Measurements from ENCODE around the gene B4GALT4. TPM values are rescaled to one million over a fixed set of nuclear protein-coding genes. Genes with fewer than 3 reads are reported as not detected.
"Not testable (repeated sequence)": the region's sequence is repeated elsewhere in the genome, so short reads cannot be mapped to it uniquely, and the experiment has no call there.

B4GALT4 gene, protein sequence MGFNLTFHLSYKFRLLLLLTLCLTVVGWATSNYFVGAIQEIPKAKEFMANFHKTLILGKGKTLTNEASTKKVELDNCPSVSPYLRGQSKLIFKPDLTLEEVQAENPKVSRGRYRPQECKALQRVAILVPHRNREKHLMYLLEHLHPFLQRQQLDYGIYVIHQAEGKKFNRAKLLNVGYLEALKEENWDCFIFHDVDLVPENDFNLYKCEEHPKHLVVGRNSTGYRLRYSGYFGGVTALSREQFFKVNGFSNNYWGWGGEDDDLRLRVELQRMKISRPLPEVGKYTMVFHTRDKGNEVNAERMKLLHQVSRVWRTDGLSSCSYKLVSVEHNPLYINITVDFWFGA
- 8.6 TPM for total RNA-seq

DNA sequence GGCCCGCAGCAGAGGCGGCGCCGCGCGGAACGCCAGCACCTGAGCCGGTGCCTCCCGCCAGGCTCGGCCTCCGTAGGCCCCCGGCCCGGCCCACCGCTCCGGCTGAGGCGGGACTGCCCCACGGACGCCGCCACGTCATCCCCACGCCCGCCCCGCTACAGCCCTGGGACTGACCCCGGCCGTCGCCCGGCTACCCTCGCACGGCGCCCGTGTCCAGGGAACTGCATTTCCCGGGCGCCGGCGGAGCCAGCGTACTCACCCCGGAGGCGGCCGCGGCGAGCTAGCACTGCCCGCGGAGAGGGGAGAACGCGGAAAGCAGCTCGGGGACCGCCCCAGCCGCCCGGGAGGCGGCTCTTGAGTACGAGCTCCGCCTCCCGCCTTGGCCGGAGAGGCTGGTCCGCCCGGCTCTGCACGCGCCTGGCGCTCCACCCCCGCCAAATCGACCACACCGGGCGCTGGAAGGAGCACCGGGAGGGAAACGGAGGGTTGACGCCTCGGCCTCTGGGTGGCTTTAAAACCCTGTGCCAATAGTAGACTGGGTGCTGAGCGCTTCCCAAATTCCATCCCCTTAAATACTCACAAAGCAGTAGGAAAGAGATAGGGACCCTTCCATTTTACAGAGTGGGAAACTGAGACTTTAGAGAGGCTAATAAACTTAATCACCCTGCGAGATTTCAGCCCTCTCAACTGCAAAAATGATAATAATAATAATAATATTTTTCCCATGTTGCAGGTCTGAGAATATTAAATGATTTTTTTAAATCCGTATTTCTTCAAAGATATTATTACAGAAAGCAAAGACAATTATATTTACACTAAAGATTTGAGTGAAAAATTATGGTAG lies at the start of gene B4GALT4:
Gene B4GALT4 (minus strand): TSS at position 288 of the 844 bp plus-strand sequence. CDS start 10,779 bp downstream, outside the sequence.
- no peak for FAIRE-seq
- peak; percentile 81 for DNase-seq (ENCODE audit: low spot score in 2 of 2)

DNA sequence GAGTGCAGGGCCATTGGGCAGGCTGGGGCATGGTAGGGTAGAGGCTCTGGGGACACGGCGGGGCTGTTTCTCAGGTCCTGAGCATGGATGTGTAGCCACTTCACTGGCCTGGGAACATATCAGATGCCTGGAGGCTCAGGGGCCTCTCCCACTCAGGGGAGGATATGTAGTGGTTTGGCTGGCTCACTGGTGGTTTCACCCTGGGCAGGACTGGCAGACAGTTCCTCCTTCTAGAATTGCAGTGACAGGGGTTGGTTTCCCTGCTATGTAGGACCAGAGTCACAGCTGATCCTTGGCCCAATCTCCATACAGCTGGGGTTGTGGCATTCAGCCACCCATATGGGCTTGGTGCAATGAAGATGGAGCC lies 48.7 kb upstream of the B4GALT4 start:
- FAIRE-seq (no peak), DNase-seq (ENCODE audit: low spot score in 2 of 2) (no peak)

DNA sequence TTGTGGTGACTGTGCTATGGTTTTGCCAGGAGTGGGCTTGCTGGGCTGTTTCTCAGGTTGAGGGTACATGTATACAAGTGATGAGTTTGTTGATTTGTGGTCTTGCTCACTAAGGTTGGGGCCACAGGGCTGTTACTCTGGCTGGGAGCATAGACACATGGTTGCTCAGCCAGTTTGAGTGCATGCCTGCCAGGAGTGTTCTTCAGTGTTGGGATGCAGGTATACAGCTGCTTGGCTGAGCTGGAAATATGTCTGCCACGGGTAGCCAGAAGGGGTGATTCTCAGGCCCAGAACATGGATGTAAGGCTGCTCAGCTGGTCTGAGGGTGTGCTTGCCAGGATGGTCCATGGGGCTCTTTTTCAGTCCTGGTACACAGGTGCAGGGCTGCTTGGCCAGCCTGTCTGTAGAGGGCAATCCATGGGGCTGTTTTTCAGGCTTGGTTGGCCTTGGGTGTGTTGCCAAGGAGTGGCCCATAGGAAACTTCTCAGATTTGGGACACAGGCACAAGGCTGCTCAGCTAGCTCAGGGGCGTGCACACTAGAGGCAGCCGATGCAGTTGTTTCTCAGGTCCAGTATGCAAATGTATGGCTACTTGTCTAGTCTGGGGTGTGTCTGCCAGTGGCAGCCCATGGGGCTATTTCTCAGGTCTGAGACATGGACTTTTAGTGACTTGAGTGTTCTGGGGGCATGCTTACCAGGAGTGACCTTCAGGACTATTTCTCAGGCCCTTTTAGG lies 48.2 kb upstream of the B4GALT4 start:
- no peak for DNase-seq (ENCODE audit: low spot score in 2 of 2)
- FAIRE-seq, result no peak

DNA sequence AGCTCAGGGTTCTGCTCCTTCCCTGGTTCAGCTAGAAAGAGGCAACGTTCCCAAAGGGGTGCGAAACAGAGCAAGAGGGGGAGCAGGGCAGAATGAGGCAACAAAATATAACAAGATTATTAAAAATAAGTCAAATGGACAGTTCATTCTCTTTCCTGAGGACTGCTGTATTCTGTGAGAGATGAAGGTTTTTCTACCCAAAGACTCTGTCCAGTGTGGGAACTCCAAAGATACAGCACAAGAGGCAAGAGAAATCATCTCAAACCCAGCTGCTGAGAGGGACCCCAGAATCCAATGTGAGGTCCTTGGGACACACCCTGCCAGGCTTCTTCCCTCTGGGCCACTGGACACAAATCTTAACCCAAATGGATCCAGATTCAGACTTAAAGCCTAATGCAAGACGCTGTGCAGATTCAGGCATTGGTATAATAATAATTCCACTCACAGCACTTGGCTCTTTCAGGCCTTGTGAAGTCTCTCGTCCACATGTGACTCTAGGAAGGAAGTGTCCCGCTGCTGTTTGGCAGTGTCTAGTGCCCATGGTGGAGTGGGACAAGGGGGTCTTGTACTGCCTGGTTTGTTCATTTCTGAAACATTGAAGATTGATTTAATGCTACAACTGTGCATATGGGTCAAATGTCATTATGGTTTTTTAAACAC lies 39.0 kb upstream of the B4GALT4 start:
- DNase-seq (ENCODE audit: low spot score in 2 of 2), result no peak
- FAIRE-seq, result no peak

DNA sequence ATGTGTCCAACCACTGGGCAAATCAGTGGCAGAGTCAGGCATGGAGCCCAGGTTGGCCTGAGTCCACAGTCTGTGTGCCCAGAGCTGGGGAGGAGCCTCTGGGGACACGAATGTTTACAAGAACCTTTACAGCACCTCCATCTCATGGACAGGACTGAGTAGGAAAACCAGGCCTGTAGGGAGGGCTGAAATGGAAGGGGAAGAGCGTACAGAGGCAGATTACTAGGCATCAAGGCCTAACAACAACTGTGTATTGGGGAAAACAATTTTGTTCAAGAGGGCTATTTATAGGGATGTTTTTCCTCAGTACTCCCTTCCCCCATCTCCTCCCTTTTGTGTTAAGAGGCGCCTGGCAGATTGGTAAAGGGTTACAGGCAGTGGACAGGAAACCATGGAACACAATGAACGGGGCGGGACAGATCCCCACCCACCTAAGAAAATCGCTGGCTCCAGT lies 38.5 kb upstream of the B4GALT4 start:
- DNase-seq (ENCODE audit: low spot score in 2 of 2) (no peak), FAIRE-seq (no peak)

DNA sequence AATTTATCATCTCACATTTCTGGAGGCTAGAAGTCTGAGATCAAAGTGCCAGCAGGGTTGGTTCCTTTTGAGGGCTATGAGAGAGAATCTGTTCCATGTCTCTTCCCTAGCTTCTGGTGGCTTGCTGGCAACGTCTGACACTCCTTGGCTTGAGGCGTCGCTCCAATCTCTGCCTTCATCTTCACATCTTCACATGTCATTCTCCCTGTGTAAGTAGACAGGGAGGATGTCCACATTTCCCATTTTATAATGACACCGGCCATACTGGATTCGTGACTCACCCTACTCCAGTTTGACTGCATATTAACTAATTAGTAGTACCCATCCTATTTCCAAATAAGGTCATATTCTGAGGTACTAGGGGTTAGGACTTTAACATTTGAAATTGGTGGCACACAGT lies 36.0 kb upstream of the B4GALT4 start:
- FAIRE-seq, result no peak

DNA sequence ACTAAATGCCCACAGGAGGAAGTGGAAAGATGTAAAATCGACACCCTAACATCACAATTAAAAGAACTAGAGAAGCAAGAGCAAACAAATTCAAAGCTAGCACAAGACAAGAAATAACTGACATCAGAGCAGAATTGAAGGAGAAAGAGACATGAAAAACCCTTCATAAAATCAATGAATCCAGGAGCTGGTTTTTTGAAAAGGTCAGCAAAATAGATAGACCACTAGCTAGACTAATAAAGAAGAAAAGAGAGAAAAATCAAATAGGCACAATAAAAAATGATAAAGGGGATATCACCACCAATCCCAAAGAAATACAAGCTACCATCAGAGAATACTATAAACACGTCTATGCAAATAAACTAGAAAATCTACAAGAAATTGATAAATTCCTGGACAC lies 29.5 kb upstream of the B4GALT4 start:
- DNase-seq (ENCODE audit: low spot score in 2 of 2); FAIRE-seq: not testable (repeated sequence)

More for the DNA sequence above, 36.0 kb upstream of the B4GALT4 start:
- DNase-seq (ENCODE audit: low spot score in 2 of 2), result no peak

DNA sequence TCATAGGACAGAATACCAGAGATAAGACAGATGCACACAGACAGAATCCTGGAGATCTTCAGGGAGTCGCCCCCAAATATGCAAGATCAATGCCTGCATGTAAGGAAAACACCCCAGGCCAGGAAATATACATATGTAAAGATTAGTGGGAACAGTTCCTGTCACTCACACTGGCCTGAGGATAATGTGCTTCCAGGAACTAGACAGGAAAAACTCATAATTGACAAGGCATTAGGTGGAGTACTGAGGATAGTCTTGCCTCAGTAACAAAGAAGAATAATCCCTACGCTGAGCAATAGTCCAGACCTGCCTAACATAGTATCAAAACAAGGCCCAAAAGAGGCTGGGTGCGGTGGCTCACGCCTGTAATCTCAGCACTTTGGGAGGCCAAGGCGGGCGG lies 20.4 kb upstream of the B4GALT4 start:
- no peak for FAIRE-seq

DNA sequence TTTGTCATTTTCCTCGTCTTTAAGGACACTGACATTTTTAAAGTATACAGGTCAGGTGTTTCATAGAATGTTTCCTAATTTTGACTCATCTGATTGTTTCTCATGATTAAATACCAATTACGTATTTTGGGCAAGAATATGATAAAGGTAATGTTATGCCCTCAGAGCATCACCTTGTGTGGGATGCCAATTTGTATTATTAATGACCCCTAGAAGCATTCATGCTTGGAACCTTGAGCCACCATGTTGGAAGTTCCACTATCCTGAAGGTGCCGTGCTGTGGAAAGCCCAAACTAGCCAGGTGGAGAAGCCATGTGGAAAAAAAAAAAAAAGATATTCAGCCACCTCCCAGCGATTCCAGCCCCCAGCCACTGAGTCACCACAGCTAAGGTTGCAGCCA lies 19.1 kb upstream of the B4GALT4 start:
- no peak for FAIRE-seq
- DNase-seq (ENCODE audit: low spot score in 2 of 2), result no peak

More for the DNA sequence above, 20.4 kb upstream of the B4GALT4 start:
- DNase-seq (ENCODE audit: low spot score in 2 of 2), result no peak

DNA sequence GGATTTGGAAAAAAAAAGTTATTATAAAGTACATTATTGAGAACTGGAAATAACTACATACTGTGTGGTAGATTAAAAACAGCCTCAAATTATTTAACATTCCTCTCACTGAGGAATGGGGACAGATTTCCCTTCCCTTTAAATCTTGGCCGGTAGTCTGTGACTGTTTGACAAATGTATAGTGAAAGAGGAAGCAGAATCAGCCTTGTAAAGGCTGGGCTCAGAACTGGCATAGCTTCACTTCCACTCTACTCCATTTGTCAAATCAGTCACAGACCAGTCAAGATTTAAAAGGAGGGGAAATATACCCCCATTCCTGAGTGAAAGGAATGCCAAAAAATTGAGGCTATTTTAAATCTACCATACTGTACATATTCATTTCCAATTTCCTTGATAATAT lies 18.2 kb upstream of the B4GALT4 start:
- peak; percentile 19 for FAIRE-seq

DNA sequence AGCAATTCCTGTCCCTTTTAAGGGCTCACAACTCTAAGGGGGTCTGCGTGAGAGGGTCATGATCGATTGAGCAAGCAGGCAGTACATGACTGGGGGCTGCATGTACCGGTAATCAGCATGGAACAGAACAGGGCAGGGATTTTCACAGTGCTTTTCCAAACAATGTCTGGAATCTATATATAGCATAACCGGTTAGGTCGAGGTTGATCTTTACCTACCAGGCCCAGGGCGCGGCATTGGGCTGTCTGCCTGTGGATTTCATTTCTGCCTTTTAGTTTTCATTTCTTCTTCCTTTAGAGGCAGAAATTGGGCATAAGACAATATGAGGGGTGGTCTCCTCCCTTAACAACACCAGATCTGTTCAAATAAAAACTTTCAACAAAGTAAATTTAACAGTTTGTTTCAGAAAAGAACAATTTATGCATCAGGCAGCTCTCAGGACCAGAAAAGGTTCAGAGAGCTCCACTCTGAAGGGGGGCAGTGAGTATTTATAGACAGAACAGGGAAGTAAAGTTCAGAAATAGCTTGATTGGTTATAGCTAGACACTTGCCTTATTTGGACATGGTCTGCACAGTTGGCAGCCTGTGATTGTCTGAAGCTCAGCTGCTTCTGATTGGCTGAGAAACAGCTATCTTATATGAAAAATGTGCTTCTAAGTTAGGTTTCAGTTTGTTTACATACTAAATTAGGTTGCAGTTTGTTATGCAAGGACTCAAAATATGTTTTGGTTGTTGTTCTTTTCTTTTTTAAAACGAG lies 17.2 kb upstream of the B4GALT4 start:
- no peak for DNase-seq (ENCODE audit: low spot score in 2 of 2)
- FAIRE-seq, result no peak

More for the DNA sequence above, 18.2 kb upstream of the B4GALT4 start:
- no peak for DNase-seq (ENCODE audit: low spot score in 2 of 2)

DNA sequence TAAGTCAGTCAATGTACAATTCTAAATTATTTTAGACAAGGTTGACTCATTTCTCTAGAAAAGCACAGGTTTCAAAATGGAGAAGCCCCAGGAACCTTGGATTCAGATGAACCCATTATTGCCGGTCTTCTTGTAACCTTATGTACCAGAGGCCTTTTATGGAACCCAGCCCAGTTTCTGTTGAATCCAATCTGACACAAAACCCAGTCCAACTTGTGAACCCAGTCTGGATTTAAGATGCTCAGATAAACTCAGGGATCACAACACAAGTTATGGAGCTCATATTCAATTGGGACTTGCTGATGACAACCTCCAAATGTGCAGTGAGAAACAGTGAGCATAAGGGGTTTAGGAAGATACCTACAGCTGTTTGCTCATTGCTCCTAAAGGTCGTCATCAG lies 16.4 kb upstream of the B4GALT4 start:
- DNase-seq (ENCODE audit: low spot score in 2 of 2), result no peak
- FAIRE-seq, result no peak

DNA sequence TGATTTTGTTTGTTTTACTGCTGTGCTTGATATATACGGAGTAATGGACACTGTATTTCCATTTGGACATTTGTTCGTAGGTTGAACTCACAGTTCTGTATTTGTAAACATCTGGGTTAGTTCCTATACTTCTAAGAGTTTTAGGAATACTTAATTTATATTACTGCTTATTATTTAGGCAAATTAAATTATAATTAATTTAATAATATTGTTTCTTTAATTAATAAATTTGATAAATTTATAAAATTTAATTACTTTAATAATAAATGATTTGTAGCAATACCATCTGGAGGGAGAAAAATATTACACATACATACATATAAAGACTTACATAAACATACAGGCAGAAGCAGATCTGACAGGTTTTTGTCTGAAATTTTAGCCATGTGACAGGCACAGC lies 14.5 kb upstream of the B4GALT4 start:
- peak; percentile 76 for FAIRE-seq
- no peak for DNase-seq (ENCODE audit: low spot score in 2 of 2)

DNA sequence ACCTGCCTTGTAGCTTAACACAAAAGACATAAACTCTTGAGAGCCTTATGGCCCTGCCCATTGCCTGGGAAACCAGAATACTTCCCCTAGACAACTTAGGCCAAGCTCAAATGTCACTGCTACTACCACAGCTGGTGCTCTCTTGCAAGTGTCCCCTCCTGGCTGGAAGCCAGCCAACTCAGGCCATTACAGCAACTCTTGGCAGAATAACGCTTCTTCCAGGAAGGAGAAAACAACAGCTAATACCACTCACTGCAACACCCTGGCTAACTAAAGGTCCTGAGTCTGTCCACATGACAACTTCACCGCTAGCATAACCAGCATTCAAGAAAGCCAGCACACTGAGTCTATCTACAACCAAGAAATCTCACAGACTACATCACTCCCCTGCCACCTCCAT lies 5.1 kb upstream of the B4GALT4 start:
- FAIRE-seq, result no peak
- DNase-seq (ENCODE audit: low spot score in 2 of 2), result no peak

DNA sequence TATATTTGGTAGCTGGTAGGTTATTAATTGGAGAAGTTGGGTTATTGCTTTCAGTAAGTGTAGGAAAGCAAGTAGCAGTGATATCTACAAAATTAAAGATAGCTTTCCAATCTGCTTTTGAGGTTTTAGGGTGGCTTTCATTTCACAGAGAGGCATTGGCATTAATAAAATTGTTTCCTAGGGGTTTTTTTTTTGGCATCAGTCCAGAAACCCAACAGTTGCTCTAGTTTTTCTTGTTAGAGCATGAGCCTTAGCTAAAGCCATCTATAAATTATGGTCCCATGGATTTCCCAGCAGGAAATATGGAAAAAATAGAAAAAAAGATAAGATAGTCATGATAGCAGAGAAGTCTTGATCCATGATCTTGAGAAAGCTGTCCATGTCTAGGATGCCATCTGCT lies 3.0 kb upstream of the B4GALT4 start:
- DNase-seq (ENCODE audit: low spot score in 2 of 2), result no peak
- no peak for FAIRE-seq

DNA sequence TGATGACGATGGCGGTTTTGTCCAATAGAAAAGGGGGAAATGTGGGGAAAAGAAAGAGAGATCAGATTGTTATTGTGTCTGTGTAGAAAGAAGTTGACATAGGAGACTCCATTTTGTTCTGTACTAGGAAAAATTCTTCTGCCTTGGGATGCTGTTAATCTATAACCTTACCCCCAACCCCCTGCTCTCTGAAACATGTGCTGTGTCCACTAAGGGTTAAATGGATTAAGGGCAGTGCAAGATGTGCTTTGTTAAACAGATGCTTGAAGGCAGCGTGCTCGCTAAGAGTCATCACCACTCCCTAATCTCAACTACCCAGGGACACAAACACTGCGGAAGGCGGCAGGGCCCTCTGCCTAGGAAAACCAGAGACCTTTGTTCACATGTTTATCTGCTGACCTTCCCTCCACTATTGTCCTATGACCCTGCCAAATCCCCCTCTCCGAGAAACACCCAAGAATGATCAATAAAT lies 2.4 kb upstream of the B4GALT4 start:
- FAIRE-seq; DNase-seq (ENCODE audit: low spot score in 2 of 2): not testable (repeated sequence)

DNA sequence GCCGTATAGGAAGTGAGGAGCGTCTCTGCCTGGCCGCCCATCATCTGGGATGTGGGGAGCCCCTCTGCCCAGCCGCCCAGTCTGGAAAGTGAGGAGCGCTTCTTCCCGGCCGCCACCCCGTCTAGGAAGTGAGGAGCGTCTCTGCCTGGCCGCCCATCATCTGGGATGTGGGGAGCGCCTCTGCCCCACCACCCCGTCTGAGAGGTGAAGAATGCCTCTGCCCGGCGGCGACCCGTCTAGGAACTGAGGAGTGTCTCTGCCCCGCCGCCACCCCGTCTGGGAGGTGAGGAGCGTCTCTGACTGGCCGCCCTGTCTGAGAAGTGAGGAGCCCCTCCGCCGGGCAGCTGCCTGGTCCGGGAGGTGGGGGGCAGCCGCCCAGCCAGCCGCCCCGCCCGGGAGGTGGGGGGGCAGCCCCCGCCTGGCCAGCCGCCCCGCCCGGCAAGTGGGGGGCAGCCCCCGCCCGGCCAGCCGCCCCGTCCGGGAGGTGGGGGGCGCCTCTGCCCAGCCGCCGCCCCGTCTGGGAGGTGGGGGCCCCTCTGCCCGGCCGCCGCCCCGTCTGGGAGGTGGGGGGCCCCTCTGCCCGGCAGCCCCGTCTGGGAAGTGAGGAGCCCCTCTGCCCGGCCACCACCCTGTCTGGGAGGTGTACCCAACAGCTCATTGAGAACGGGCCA lies 1.8 kb upstream of the B4GALT4 start:
- DNase-seq (ENCODE audit: low spot score in 2 of 2); FAIRE-seq: not testable (repeated sequence)

DNA sequence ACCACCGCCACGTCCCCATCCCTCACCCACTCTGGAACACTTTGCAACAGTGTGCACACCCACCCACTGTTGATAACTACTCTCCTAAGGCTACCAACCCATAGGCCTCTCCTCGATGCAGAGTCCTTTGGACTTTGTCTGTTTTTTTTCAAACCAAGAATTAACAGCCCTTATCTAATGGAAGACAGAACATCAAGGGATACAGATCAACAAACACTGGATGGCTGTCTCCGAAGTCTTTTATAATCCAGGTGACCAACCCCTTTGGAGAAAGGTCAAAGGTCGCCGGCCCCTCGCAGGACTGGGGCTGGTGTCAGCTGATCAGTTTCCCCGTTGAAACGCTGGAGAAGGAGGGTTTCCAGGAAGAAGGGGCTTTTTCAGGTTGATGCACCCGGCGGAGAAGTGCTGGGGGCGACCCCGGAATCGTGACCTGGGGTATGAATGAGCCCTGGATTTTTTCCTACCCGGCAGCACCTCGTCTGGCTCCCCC lies 532 bp downstream of the B4GALT4 start:
- DNase-seq (ENCODE audit: low spot score in 2 of 2), result peak; percentile 12 to 24
- no peak for FAIRE-seq
